HEK293T (cell line): ENCODE data around the gene MFRP.

Experiments
- ARNT ChIP-seq: fragments of 450-650 bp; IDR thresholded peaks from 2 replicates; pipeline ENCODE4 v1.6.1; 2017; ENCODE audit warnings: mild to moderate bottlenecking
- BHLHE40 ChIP-seq: fragments of 450-650 bp; IDR thresholded peaks from 2 replicates; pipeline ENCODE4 v1.6.1; 2016; ENCODE audit warnings: mild to moderate bottlenecking, moderate library complexity, borderline replicate concordance
- FOXA1 ChIP-seq: fragments of 450-650 bp; IDR thresholded peaks from 2 replicates; pipeline ENCODE4 v1.6.1; 2016; ENCODE audit warnings: mild to moderate bottlenecking
- FOXK2 ChIP-seq: fragments of 450-650 bp; IDR thresholded peaks from 2 replicates; pipeline ENCODE4 v1.6.1; 2016; ENCODE audit warnings: mild to moderate bottlenecking
- FOXM1 ChIP-seq: fragments of 450-650 bp; IDR thresholded peaks from 2 replicates; pipeline ENCODE4 v1.6.1; 2017; ENCODE audit warnings: mild to moderate bottlenecking, borderline replicate concordance
- HDGF ChIP-seq: fragments of 450-650 bp; IDR thresholded peaks from 2 replicates; pipeline ENCODE4 v1.6.1; 2017; ENCODE audit warnings: antibody characterized with exemption, borderline replicate concordance
- L3MBTL2 ChIP-seq: fragments of 450-650 bp; conservative IDR thresholded peaks from 2 replicates; pipeline ENCODE4 v1.6.1; 2016; ENCODE audit warnings: mild to moderate bottlenecking
- NFRKB ChIP-seq: fragments of 450-650 bp; IDR thresholded peaks from 2 replicates; pipeline ENCODE4 v1.6.1; 2016; ENCODE audit warnings: mild to moderate bottlenecking, moderate library complexity
- PKNOX1 ChIP-seq: fragments of 450-650 bp; IDR thresholded peaks from 2 replicates; pipeline ENCODE4 v1.6.1; 2016
- SP1 ChIP-seq: fragments of 450-650 bp; IDR thresholded peaks from 2 replicates; pipeline ENCODE4 v1.6.1; 2017
- SUZ12 ChIP-seq: fragments of 450-650 bp; IDR thresholded peaks from 2 replicates; pipeline ENCODE4 v1.6.1; 2016; ENCODE audit warnings: mild to moderate bottlenecking
- TARDBP ChIP-seq: fragments of 450-650 bp; IDR thresholded peaks from 2 replicates; pipeline ENCODE4 v1.6.1; 2016
- ZNF384 ChIP-seq: fragments of 450-650 bp; IDR thresholded peaks from 2 replicates; pipeline ENCODE4 v1.6.1; 2016

GRCh38 chr11:119315131-119316015 lies 31.1 kb downstream of the MFRP start:
- no peak for TF ChIP-seq SUZ12
- no peak for TF ChIP-seq ARNT
- no peak for TF ChIP-seq FOXM1
- TF ChIP-seq SP1: no peak
- TF ChIP-seq ZNF384: no peak
- no peak for TF ChIP-seq FOXK2
- no peak for TF ChIP-seq NFRKB
- no peak for TF ChIP-seq L3MBTL2
- TF ChIP-seq PKNOX1: no peak
- no peak for TF ChIP-seq FOXA1
- TF ChIP-seq TARDBP: no peak
- no peak for TF ChIP-seq HDGF
- no peak for TF ChIP-seq BHLHE40
